ENCODE data around the gene TRIM14. TPM values are rescaled to one million over a fixed set of nuclear protein-coding genes. Genes with fewer than 3 reads are reported as not detected.

The TRIM14 gene
- total RNA-seq, 2 donors from 2014 or later, result 2.1 to 4.9 TPM

DNA sequence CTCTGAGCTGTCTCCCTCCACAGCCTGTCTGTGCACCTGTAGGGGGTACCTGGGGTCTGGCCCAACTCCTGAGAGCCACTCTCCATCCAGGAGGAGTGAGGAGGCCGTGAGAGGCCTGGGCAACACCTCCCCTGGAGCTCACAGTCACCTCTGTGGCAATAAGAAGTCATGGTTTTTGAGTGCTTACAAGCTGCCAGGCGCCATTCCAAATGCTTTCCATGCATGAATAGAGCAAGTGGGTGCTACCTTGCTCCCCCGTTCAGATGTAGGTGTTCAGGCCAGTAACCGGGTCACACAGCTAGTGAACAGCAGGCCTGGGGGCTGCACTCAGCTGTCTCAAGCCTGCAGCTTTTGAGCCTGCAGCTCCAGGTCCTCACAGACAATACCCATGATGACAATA lies 42.8 kb upstream of the TRIM14 start:
- TF ChIP-seq, protein P1, sequence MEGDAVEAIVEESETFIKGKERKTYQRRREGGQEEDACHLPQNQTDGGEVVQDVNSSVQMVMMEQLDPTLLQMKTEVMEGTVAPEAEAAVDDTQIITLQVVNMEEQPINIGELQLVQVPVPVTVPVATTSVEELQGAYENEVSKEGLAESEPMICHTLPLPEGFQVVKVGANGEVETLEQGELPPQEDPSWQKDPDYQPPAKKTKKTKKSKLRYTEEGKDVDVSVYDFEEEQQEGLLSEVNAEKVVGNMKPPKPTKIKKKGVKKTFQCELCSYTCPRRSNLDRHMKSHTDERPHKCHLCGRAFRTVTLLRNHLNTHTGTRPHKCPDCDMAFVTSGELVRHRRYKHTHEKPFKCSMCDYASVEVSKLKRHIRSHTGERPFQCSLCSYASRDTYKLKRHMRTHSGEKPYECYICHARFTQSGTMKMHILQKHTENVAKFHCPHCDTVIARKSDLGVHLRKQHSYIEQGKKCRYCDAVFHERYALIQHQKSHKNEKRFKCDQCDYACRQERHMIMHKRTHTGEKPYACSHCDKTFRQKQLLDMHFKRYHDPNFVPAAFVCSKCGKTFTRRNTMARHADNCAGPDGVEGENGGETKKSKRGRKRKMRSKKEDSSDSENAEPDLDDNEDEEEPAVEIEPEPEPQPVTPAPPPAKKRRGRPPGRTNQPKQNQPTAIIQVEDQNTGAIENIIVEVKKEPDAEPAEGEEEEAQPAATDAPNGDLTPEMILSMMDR (IDR thresholded peaks at IDR 0.05), result no peak
- no peak for TF ChIP-seq POLR2A (IDR thresholded peaks at IDR 0.05)
- Histone ChIP-seq H3K36me3 (replicated peaks in 1 of 2; ENCODE audit: insufficient read depth in 1 of 2, low read depth in 2 of 2) (no peaks in the 10 kb centered on the region), H3K27ac (no peak overlapping the region), H3K4me3 (no peak overlapping the region), H3K9me3 (no peaks in the 10 kb centered on the region), H3K4me1 (no peaks in the 10 kb centered on the region), H3K27me3 (no peaks in the 10 kb centered on the region)
- ATAC-seq (no peak), DNase-seq (no peak)
- 88% methylated on average over 4 of the region's 4 CpGs; no CpG with 5 or more reads in 1 of the 2 donors for WGBS, 2 donors
- intact Hi-C loops (cut with DNase I), result no loop called here

DNA sequence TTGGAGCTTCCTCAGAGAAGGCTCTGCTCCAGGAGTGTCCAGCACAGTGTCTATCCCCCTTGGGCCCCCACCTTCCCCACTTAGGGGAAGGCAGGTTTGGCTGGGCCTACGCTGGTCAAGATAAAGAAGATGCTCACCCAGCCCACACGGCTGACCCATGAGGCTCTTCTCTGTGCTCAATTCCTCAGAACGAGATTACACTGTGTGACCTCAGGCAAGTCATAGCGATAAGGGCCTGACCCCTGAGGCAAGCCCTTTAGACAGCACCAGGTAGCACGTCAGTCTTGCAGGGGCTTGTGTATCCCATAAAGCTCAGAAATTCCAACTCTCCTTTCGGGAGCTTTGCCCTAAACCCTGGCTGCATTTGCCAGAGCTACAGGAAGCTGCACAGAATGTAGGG lies 40.8 kb upstream of the TRIM14 start:
- no peaks in the 10 kb centered on the region for H3K36me3 ChIP-seq (replicated peaks in 1 of 2; ENCODE audit: insufficient read depth in 1 of 2, low read depth in 2 of 2)
- intact Hi-C loops (cut with DNase I), result no loop called here
- WGBS, 2 donors, result 88 to 92% methylated on average over 6 of the region's 6 CpGs
- H3K27ac ChIP-seq, result no peak overlapping the region
- no peak overlapping the region for H3K4me3 ChIP-seq
- TF ChIP-seq, protein P1 (IDR thresholded peaks at IDR 0.05), result no peak
- no peak for TF ChIP-seq POLR2A (IDR thresholded peaks at IDR 0.05)
- ATAC-seq (no peak), DNase-seq (no peak)
- H3K9me3 ChIP-seq, result no peaks in the 10 kb centered on the region
- H3K4me1 ChIP-seq, result no peaks in the 10 kb centered on the region
- no peaks in the 10 kb centered on the region for H3K27me3 ChIP-seq

DNA sequence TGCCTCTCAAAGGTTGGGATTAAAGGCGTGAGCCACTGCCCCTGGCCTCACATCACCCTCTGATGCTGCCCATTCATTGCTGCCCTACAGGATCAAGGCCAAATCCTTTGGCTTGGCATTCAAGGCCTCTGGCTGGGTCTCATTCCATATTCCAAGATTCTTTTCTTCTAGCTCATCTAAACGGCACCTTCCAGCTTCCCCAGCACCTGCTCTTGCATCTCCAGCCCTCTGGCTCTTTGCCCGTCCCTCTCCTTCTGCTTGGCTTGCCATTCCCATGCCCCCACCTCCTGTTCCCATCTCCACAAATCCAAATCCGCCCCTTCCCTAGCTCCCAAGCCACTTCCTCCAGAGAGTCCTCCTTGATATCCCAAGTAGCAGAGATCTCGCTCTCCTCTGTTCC lies 40.3 kb upstream of the TRIM14 start:
- intact Hi-C loops (cut with DNase I), result no loop called here
- no peaks in the 10 kb centered on the region for H3K27me3 ChIP-seq
- H3K9me3 ChIP-seq, result no peaks in the 10 kb centered on the region
- H3K27ac ChIP-seq, result no peak overlapping the region
- no peak for DNase-seq
- 82 to 83% methylated on average over 5 of the region's 5 CpGs for WGBS, 2 donors
- TF ChIP-seq, protein P1 (IDR thresholded peaks at IDR 0.05), result no peak
- no peak for TF ChIP-seq POLR2A (IDR thresholded peaks at IDR 0.05)
- H3K4me3 ChIP-seq, result no peak overlapping the region
- H3K36me3 ChIP-seq (replicated peaks in 1 of 2; ENCODE audit: insufficient read depth in 1 of 2, low read depth in 2 of 2), result no peaks in the 10 kb centered on the region
- no peak for ATAC-seq
- H3K4me1 ChIP-seq, result no peaks in the 10 kb centered on the region

DNA sequence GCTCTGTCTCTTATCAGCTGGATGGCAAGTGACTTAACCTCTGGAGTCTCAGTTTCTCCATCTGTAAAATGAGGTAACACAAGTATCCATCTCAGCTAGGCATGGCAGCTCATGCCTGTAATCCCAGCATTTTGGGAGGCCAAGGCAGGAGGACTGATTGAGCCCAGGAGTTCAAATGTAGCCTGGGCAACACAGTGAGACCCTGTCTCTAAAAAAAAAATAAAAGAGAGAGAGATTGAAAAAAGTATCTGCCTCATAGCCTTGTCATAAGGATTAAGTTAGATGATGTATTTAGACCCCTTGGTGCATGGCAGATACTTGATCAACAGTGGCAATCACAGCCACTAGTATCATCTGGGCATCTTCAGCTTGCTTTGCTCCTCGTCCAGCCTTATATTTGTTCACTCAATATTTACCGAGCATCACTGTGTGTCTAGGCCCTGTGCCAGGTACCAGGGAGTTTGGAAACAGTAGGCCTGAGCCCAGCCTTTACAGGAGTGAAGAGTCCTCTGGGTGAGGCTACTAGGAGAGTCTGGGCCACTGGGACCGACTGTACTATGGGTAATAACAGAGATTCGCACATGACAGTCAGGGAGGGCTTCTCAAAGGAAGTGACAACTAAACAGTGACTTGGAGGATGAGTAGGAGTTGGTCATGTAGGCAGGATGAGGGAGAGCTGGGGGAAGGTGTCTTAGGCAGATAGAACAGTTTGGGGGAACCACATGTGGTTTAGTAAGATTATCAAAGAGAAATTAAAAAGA lies 39.2 kb upstream of the TRIM14 start:
- H3K4me1 ChIP-seq, result no peaks in the 10 kb centered on the region
- DNase-seq (peak; percentile 45 to 73 (median 66)), ATAC-seq (peak; percentile 33)
- no peak overlapping the region for H3K27ac ChIP-seq
- H3K9me3 ChIP-seq, result no peaks in the 10 kb centered on the region
- H3K36me3 ChIP-seq (replicated peaks in 1 of 2; ENCODE audit: insufficient read depth in 1 of 2, low read depth in 2 of 2), result no peaks in the 10 kb centered on the region
- no peaks in the 10 kb centered on the region for H3K27me3 ChIP-seq
- intact Hi-C loops (cut with DNase I), result no loop called here
- 37 to 40% methylated on average over 4 of the region's 4 CpGs for WGBS, 2 donors
- no peak overlapping the region for H3K4me3 ChIP-seq
- TF ChIP-seq, protein P1 (IDR thresholded peaks at IDR 0.05), result no peak

DNA sequence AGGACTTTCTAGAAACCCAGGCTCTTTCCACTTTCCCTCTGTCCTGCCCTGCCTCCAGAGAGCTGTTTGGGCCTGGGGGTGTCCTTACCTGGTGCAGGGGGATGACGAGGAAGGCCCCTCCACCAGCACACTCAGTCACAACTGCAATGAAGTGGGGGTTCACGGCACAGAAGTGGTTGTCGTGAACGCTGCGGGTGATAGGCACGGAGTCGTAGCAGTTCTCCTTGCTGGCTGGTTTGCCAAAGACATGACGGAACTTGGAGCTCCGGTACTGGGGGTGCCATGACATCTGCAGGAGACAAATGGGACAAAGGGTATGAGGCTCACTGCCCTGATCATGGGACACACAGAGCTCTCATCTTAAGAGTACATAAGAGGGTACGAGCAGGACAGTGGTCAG lies 38.4 kb upstream of the TRIM14 start:
- Histone ChIP-seq H3K27ac (no peak overlapping the region), H3K9me3 (no peaks in the 10 kb centered on the region), H3K4me3 (no peak overlapping the region), H3K36me3 (replicated peaks in 1 of 2; ENCODE audit: insufficient read depth in 1 of 2, low read depth in 2 of 2) (no peaks in the 10 kb centered on the region), H3K4me1 (no peaks in the 10 kb centered on the region), H3K27me3 (no peaks in the 10 kb centered on the region)
- TF ChIP-seq, protein P1 (IDR thresholded peaks at IDR 0.05), result no peak
- no peak for TF ChIP-seq POLR2A (IDR thresholded peaks at IDR 0.05)
- 89 to 93% methylated on average over 9 to 10 of the region's 10 CpGs for WGBS, 2 donors
- intact Hi-C loops (cut with DNase I), result no loop called here
- no peak for DNase-seq
- ATAC-seq, result no peak
